CD4-positive, alpha-beta T cell treated with Interleukin-1 beta for 1 hour (primary cell): Measurements from ENCODE around the gene SYNDIG1.

Experiments used
- DNase-seq, 2 donors: peaks; one replicate each; pipeline ENCODE4 v3.0.0-alpha.2; 2020 to 2022

The SYNDIG1 gene

GRCh38 chr20:24679448-24680047 lies 210.1 kb downstream of the SYNDIG1 start:
- DNase-seq: no peak

GRCh38 chr20:24681634-24682495 lies 212.4 kb downstream of the SYNDIG1 start:
- no peak for DNase-seq

GRCh38 chr20:24682496-24682985 lies 213.1 kb downstream of the SYNDIG1 start:
- no peak for DNase-seq

DNA sequence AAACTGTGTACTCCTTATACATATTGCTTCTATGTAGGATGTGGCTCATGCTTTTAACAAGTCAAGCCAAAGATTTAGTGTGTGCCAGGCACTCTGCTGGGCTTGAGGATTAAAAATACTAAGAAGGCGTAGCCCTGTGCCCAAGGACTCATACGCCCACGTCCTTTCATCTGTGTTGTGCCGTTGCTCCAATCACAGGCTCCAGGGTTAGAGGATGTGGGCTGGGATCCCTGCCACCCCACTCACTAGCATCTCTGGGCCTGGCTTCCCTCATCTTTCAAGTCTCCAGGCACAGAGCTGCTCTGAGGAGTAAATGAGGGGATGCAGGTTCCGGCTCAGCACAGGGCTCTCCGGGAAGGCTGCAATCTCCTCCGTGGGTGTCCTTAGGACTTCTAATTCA lies 214.2 kb downstream of the SYNDIG1 start:
- DNase-seq: no peak

DNA sequence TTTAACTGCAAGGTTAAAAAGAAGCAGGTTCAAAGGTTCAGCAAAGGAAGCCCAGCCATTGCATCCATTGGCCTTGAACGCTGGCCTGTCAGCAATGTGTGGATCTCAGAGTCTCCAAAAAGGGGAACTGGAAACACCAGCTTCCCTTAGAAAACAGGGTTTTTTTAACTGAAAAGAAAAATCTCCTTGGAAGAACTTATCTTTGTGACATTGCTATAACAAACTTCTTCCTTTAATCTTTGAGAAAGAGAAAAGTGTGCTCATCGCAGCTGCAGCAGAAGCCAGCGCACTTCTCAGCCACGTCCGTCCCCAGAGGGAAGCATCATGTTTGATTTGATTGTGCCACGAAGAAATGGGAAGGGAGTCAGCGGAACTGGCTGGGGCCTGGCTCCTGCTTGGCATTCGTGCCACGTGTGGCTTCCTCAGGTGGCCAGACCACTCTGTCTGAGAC lies 215.0 kb downstream of the SYNDIG1 start:
- no peak for DNase-seq

DNA sequence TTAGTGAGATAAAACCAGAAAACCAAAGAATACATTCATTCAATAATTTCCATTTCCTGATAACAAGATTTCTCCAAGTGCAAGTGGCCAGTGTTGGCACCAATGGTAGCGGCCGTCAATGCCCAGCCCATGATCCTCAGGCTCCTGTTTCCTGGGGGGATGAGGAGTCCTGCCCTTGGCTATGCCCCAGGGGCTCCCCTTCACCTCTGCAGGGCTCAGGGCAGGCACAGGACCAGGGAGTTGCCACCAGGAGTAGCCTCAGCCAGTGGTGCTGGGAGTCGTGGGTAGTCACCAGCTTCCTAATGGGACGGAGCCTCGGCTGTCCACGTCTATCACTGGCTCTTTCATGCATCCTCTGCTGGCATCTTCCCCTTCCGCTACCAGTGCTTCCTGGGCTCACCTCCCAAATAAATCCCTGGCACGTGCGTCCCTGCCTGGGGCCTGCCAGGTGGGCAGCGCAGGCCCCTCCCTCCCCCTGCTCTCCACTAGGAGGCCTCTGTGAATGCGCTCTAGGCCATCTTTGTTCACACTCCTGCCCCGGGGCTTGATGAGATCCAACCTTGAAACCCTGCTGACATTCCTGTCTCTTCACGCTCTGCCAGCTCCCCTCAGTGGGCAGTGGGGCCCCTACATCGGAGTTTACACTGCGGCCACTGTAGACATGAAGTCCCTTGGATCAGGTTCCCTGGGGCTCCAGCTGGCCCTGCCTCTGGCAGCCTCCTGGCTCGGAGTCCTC lies 215.7 kb downstream of the SYNDIG1 start:
- DNase-seq: no peak

GRCh38 chr20:24685736-24686135 lies 216.3 kb downstream of the SYNDIG1 start:
- DNase-seq: no peak

DNA sequence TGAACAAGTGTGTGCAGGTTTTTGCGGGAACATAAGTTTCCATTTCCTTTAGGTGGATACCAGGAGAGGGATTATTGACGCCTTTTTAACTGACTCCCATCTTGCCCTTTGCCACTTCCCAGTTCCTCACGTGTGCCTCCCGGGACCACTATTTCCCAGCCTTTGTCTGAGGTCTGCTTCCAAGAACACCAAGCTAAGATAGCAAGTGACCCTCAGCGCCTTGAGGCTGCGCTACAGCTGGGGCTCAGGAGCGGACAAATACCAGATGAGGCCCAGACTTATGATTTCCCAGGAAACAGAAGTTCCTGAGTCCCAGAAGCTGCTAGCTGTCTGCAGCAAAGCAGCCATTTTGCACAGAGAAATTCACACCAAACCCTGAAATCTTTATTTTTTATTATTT lies 216.7 kb downstream of the SYNDIG1 start:
- DNase-seq: no peak

DNA sequence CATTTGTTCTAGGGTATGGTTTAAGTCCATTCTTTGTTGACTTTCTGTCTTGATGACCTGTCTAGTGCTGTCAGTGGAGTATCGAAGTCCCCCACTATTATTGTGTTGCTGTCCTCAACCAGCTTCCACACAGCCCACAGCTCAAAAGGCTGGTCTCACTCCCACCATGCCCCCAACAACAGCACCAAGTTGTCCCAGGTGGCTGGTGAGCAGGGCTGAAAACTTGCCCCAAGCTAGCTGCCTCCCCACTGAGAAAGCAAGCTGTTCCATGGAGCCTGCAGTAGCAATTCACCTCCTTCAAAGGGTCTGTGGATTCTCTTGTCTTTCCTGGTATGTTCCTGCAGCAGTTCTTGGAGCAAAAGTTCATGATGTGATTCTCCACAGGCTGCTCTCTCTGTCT lies 221.0 kb downstream of the SYNDIG1 start:
- no peak for DNase-seq

GRCh38 chr20:24691901-24692351 lies 222.5 kb downstream of the SYNDIG1 start:
- DNase-seq: no peak

DNA sequence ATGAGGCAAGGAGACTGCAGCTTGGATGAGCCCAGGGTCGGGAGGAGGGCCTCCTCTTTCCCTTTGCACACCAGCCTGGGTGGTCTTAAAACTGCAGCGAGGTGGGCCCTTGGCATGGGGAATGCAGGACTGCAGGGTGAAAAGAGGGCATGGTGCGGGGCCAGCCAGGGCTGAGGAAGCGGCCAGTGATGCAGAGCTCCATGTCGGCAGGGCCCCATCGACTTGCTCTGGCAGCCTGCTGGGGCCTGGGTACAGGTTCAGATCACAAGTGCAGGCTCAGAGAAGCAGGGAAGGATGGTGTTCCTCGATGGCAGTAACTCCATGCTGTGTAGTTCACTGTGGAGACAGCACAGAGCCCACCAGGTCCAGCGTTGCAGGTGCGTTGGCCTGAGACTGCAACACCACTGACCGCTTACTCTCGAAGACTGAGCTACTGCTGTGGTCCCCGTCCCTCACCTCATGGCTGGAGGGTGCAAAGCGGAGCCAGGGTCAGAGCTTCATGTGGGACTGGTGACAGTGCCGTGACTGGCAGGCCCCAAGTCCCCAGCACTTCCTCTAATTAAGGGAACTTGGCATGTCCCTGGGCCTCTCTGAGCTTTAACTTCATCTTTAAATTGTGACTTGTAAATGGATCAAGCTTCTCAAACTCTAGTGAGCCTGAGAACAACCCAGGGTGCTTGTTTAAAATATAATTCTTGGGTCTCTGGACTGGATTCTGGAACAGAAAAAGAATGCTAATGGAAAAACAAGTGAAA lies 223.2 kb downstream of the SYNDIG1 start:
- DNase-seq: no peak

- DNase-seq: no peak
Observed at GRCh38 chr20:24693466-24694156, 224.2 kb downstream of the SYNDIG1 start.

DNA sequence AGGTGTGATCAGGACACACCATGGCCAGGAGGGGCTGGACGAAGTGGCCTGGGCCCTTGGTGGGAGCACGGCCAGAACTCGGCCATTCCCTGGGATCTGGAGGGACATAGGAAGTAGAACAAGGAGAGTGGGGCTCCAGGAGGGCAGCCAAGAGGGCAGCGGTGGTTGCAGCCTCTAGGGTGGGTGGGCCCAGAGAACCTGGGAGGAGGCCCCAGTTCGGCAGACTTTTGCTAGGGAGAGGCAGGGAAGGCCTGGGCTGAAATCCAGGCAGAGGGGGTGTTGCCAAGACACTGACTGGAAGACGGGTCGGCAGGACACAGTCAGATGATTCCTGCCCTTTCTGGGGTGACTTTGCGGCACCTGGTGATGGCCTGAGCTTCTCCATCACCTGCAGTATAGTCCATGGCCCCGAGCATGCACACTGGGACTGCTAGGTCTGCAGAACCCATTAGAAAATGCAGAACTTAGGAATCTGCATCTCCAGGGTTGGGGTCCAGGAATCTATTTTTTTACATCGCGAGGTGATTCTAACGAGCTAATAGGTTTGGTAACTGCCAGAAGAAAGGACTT lies 224.8 kb downstream of the SYNDIG1 start:
- no peak for DNase-seq

GRCh38 chr20:24694727-24695528 lies 225.5 kb downstream of the SYNDIG1 start:
- DNase-seq: no peak

DNA sequence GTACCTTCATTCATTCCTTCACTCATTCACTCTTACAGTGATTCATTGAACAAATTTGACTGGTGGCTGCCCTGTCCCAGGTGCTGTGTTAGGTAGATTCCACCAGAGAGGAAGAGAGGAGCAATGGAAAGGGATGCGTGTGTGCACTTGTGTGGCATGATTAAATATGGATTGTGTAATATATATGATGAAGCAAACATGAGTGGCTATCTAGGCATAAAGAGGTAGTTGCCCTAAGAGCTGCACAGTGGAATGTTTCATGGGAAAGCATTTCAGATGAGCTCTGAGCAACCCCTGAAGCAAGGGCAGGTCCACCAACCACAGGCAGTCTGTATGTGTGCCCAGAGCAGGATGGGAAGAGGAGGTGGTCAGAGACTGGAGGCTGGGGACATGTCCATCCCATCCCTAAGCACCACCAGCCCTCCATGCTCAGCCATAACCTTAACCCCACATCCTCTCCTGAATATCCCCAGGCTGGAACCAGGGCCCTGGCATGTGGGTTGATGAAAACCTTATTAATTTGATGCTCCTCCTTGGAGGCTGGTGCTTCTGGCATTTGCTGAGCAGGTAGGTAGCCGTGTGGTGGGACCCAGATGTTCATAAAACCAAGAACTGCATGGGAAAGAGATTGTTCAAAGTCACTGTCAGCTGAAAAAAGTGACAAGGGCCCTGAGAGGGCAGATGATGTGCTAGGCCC lies 226.2 kb downstream of the SYNDIG1 start:
- no peak for DNase-seq

GRCh38 chr20:24696396-24696795 lies 227.0 kb downstream of the SYNDIG1 start:
- no peak for DNase-seq

DNA sequence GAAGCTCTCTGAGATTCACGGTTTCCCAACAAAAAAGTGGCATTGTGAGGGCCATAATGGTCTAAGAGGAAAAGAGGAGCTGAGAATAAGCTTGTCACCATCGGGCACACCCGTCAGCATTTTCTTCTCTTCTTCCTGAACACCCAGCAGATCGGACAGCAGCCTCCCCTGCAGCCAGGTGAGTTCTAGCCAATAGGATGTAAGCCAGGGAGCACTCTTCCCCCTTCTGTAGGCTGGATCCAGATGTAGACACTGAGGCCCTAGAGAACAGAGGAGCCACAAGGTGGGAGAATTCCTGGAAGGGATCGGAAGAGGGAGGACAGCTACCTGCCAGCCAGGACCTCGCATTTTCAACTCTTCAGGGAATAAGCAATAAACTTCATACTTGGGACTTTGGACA lies 228.0 kb downstream of the SYNDIG1 start:
- no peak for DNase-seq

DNA sequence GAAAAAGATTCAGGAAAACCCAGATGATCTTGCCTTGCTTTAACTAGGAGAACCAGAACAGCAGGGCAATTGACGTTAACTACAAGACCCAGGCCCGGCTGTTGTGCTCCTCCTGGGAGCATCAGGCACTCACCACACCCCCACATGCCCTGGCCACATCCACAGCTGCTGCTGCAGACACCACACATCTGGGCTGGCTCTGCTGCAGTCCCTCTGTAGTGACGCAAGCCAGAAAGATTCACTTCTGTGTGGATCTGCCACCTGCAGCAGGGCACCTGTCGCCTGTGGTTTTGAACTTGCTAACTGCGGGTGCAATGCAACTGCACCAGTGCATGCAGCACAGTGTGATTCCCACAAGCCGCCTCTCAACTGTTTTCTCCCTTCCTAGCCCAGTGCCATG lies 228.8 kb downstream of the SYNDIG1 start:
- DNase-seq: no peak

DNA sequence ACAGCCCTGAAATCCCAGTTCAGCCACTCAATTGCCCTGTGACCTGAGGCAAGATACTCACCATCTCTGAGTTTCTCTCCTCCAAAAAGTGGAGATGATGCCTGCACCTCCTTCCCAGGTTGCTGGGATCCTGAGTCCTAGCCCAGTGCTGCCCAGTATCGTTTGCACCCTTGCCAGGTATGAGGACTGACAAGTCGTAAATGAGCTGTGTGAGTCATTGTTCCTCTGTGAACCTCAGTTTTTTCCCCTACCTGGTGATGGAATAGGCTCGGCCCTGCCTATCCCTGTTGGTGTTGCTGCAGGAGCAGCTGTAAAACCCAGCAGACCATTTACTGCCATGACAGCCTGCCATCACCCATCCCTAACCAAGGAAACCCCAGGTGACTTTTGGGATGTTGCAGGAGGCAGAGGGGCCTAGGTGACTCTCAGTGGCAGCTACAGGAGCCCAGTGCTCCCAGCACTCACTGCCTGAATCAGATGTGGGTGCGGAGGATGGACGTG lies 229.3 kb downstream of the SYNDIG1 start:
- DNase-seq: no peak
